Thymus (tissue), 11 donors: ENCODE data around the gene KCNK1. TPM values are rescaled to one million over a fixed set of nuclear protein-coding genes. Genes with fewer than 3 reads are reported as not detected.

Experiments used
- DNase-seq, 9 donors: peaks; one replicate each; pipeline ENCODE4 v3.0.0-alpha.2; 2013; ENCODE audit warnings: low spot score in 9 of 9, low read depth in 6 of 9, missing footprints in 1 of 9
- H3K27ac ChIP-seq, 2 donors: one replicate each; pipeline ENCODE4 v1.5.1; 2013; ENCODE audit warnings: control low read depth in 1 of 2, low read depth in 1 of 2, low read length in 1 of 2, mild to moderate bottlenecking in 1 of 2, moderate library complexity in 1 of 2
- H3K27me3 ChIP-seq, 2 donors: one replicate each; pipeline ENCODE4 v1.5.1; 2013; ENCODE audit warnings: low read length in 1 of 2; ENCODE audit not compliant: control insufficient read depth in 2 of 2, insufficient read depth in 1 of 2
- H3K36me3 ChIP-seq, 2 donors: one replicate each; pipeline ENCODE4 v1.5.1; 2013; ENCODE audit warnings: low read length in 1 of 2, mild to moderate bottlenecking in 1 of 2, moderate library complexity in 1 of 2; ENCODE audit not compliant: control insufficient read depth in 2 of 2, insufficient read depth in 2 of 2
- H3K4me1 ChIP-seq, 2 donors: one replicate each; pipeline ENCODE4 v1.5.1; 2013; ENCODE audit warnings: low read length in 2 of 2; ENCODE audit not compliant: control insufficient read depth in 2 of 2, insufficient read depth in 2 of 2
- H3K4me3 ChIP-seq, 2 donors: one replicate each; pipeline ENCODE4 v1.5.1; 2013; ENCODE audit warnings: low read length in 2 of 2, control low read depth in 1 of 2, mild to moderate bottlenecking in 1 of 2
- H3K9me3 ChIP-seq, 2 donors: one replicate each; pipeline ENCODE4 v1.5.1; 2013; ENCODE audit warnings: low read length in 1 of 2, mild to moderate bottlenecking in 1 of 2; ENCODE audit not compliant: control insufficient read depth in 2 of 2, insufficient read depth in 1 of 2
- WGBS: extraction: QIAGEN DNeasy Blood & Tissue Kit; methylation state at CpG from one replicate; pipeline ENCODE4 v1.1.7; 2013; 5-methylcytosine and 5-hydroxymethylcytosine counted together
- polyA plus RNA-seq: library from polyadenylated mRNA; stranded (reverse); fragments of 200-250 nt; gene quantifications from one replicate; pipeline ENCODE4 v1.2.3, GENCODE V29; 2013
- total RNA-seq: library from RNA; stranded (reverse); fragments of 120-200 nt; gene quantifications from one replicate; pipeline ENCODE4 v1.2.4, GENCODE V29; 2013
- donor health status: healthy.

KCNK1 gene
- total and polyA plus RNA-seq, 2 donors = 0.66 to 6.3 TPM

GRCh38 chr1:233584376-233584775, 29.5 kb upstream of the KCNK1 start:
- Histone ChIP-seq H3K27ac (no peak overlapping the region), H3K36me3 (no peaks in the 10 kb centered on the region), H3K9me3 (no peaks in the 10 kb centered on the region), H3K27me3 (peaks cover 0 to 7% of the 10 kb centered on the region in 2 donors), H3K4me1 (no peaks in the 10 kb centered on the region), H3K4me3 (no peak overlapping the region)
- 95% methylated on average over 4 of the region's 4 CpGs for WGBS
- no peak for DNase-seq

- Histone ChIP-seq H3K4me3 (no peak overlapping the region), H3K27me3 (peaks cover 0 to 7% of the 10 kb centered on the region in 2 donors), H3K9me3 (no peaks in the 10 kb centered on the region), H3K36me3 (no peaks in the 10 kb centered on the region), H3K4me1 (no peaks in the 10 kb centered on the region), H3K27ac (no peak overlapping the region)
- no peak for DNase-seq
Measured at GRCh38 chr1:233584931-233585330, 29.0 kb upstream of the KCNK1 start.

DNA sequence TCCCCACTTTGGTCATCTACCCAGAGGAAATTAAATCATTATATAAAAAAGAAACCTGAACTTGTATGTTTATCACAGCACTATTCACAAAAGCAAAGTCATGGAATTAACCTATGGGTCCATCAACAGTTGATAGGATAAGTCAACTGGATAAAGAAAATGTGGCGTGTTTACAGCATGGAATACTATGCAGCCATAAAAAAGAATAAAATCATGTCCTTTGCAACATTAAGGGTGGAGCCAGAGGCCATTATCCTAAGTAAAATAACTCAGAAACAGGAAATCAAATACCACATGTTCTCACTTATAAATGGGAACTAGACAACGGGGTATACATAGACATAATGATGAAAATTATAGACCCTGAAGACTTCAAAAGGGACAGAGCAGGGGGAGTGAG, 27.6 kb upstream of the KCNK1 start:
- no peak for DNase-seq
- H3K9me3 ChIP-seq = no peaks in the 10 kb centered on the region
- H3K36me3 ChIP-seq = no peaks in the 10 kb centered on the region
- 88% methylated on average over 2 of the region's 2 CpGs for WGBS
- H3K4me1 ChIP-seq = no peaks in the 10 kb centered on the region
- H3K4me3 ChIP-seq = no peak overlapping the region
- peaks cover 0 to 7% of the 10 kb centered on the region in 2 donors for H3K27me3 ChIP-seq
- no peak overlapping the region for H3K27ac ChIP-seq

DNA sequence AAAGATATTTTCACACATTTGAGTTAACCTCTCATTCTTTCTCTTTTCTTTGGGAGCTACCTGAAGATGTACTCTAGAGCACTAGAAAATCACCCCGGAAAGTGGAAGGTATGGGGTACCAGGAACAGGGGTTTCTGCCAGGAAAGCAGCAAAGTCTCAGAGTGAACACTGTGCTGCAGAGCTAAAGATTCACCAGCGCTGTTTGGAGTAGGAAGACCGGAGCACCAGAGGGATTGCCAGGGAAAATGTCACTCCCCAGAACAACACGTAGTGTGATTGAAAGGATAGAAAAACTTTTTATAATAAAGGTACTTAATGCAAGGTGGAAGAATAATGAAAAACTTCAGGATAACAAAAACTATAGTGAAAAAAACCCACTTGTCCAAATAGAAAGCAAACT, 26.7 kb upstream of the KCNK1 start:
- Histone ChIP-seq H3K4me1 (no peaks in the 10 kb centered on the region), H3K36me3 (no peaks in the 10 kb centered on the region), H3K27me3 (peaks cover 0 to 7% of the 10 kb centered on the region in 2 donors), H3K9me3 (no peaks in the 10 kb centered on the region), H3K27ac (no peak overlapping the region), H3K4me3 (no peak overlapping the region)
- no peak for DNase-seq
- WGBS = 72% methylated on average over 4 of the region's 4 CpGs

DNA sequence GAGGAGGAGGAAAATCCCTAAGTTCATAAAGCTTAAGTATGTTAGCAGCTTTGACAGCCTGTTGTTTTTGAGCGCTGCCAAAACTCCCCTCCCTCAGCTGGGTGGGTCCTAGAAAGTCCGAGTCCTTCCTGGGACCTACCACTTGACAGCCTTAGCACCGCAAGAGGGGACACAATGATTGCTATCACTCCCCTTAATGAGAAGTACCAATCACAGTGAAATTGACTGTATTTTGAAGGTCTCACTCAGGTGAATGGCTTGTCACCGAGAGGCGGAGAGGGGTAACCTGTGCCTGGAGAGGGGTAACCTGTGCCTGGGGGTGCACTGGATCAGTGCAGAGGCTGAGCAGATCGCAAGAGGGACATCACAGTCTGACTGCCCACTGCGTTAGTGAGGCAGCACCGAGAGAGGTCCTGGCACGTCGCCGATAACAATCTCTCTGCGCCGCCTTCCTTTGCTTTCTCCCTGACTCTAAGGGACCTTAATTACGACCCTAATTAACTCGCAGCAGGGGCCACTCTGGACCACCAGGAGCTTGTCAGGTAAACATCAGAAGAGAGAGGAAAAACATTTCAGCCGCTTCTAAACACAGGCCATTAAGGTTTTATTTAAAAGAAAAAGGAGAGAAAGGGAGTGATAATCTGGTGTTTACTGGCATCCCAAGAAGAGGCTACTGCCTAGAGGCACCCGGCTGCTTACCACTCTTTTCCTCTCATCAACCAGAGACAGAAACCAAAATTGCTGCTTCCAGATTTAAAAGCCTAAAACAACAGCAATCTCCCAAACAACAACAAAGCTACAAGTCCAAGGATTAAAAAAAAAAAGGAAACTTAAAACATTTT, 25.7 kb upstream of the KCNK1 start:
- 9% methylated on average over 17 of the region's 17 CpGs for WGBS
- H3K4me3 ChIP-seq = no peak overlapping the region
- no peak overlapping the region for H3K27ac ChIP-seq
- H3K4me1 ChIP-seq = no peaks in the 10 kb centered on the region
- H3K36me3 ChIP-seq = no peaks in the 10 kb centered on the region
- H3K9me3 ChIP-seq = no peaks in the 10 kb centered on the region
- DNase-seq = no peak
- H3K27me3 ChIP-seq = peaks cover 0 to 7% of the 10 kb centered on the region in 2 donors

- Histone ChIP-seq H3K4me1 (no peaks in the 10 kb centered on the region), H3K27me3 (no peaks in the 10 kb centered on the region), H3K9me3 (no peaks in the 10 kb centered on the region), H3K36me3 (no peaks in the 10 kb centered on the region), H3K4me3 (no peak overlapping the region), H3K27ac (no peak overlapping the region)
- DNase-seq = no peak
- WGBS = 71% methylated on average over 2 of the region's 2 CpGs
Measured at GRCh38 chr1:233597489-233597901, 16.4 kb upstream of the KCNK1 start.

GRCh38 chr1:233598891-233599541, 14.9 kb upstream of the KCNK1 start:
- 48% methylated on average over 8 of the region's 8 CpGs for WGBS
- Histone ChIP-seq H3K36me3 (no peaks in the 10 kb centered on the region), H3K4me1 (no peaks in the 10 kb centered on the region), H3K27ac (no peak overlapping the region), H3K9me3 (no peaks in the 10 kb centered on the region), H3K4me3 (no peak overlapping the region), H3K27me3 (no peaks in the 10 kb centered on the region)
- peak in 1 of 9 donors; percentile 24 for DNase-seq

DNA sequence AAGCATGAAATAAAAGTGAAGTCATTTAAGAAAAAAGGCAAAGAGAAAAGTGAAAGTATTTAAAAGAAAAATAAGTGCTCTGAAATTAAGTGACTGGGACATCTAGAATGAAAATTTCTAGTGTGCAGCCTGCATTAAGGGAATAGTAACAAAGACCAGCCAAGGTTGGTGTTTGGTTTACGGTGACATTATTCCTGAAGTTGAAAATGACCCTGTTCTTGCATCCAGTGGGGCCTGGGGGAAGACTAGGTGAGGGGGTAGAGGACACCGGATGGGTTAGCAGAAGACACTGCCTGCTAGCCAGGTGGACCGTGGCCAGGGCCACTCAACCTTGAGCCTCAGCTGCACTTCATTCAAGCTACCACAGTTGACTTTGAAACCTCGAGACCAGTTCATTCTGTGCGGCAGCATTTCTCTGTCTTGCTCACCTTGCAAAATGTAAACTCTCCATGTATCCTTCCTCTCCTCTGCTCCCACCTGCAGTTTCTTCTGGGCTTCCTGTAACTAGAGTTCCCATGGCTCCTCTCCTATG, 14.3 kb upstream of the KCNK1 start:
- no peaks in the 10 kb centered on the region for H3K4me1 ChIP-seq
- H3K27me3 ChIP-seq = no peaks in the 10 kb centered on the region
- no peak overlapping the region for H3K27ac ChIP-seq
- WGBS = 77% methylated on average over 5 of the region's 5 CpGs
- no peaks in the 10 kb centered on the region for H3K9me3 ChIP-seq
- no peak for DNase-seq
- no peaks in the 10 kb centered on the region for H3K36me3 ChIP-seq
- H3K4me3 ChIP-seq = no peak overlapping the region

GRCh38 chr1:233600488-233600887, 13.4 kb upstream of the KCNK1 start:
- WGBS = 44% methylated on average over 1 of the region's 1 CpG
- no peak overlapping the region for H3K27ac ChIP-seq
- no peaks in the 10 kb centered on the region for H3K27me3 ChIP-seq
- no peaks in the 10 kb centered on the region for H3K36me3 ChIP-seq
- H3K9me3 ChIP-seq = no peaks in the 10 kb centered on the region
- no peak for DNase-seq
- no peaks in the 10 kb centered on the region for H3K4me1 ChIP-seq
- H3K4me3 ChIP-seq = no peak overlapping the region
